Neural cell (in vitro differentiated cells): ENCODE data around the gene SRSF7. TPM values are rescaled to one million over a fixed set of nuclear protein-coding genes. Genes with fewer than 3 reads are reported as not detected.

Source experiments
- H2AFZ ChIP-seq: fragments of 200-600, 300-800 bp; sonication (generic), shearing (Covaris generic); 2 replicates; pipeline ENCODE4 v1.6.0; 2014; ENCODE audit warnings: low read depth, mild to moderate bottlenecking, antibody characterized with exemption, low read length, moderate library complexity
- H3F3A ChIP-seq: fragments of 200-600 bp; shearing (Covaris generic); 2 replicates; pipeline ENCODE4 v1.6.1; 2016; ENCODE audit warnings: mild to moderate bottlenecking, moderate library complexity, mixed read lengths, antibody characterized with exemption, low read length; ENCODE audit not compliant: insufficient read depth, poor library complexity, severe bottlenecking
- H3K27ac ChIP-seq: fragments of 200-600, 300-800 bp; sonication (generic), shearing (Covaris generic); 2 replicates; pipeline ENCODE4 v1.5.1; 2014; ENCODE audit warnings: mild to moderate bottlenecking, low read length, moderate library complexity
- H3K27me3 ChIP-seq: fragments of 300-800, 200-600 bp; sonication (generic), shearing (Covaris generic); 2 replicates; pipeline ENCODE4 v1.6.0; 2014; ENCODE audit warnings: mild to moderate bottlenecking, low read depth, low read length, moderate library complexity; ENCODE audit not compliant: insufficient read depth
- H3K36me3 ChIP-seq: fragments of 300-800, 200-600 bp; sonication (generic), shearing (Covaris generic); 2 replicates; pipeline ENCODE4 v1.5.1; 2014; ENCODE audit warnings: mild to moderate bottlenecking, antibody characterized with exemption, low read length, moderate library complexity; ENCODE audit not compliant: insufficient read depth
- H3K4me2 ChIP-seq: fragments of 300-800, 200-600 bp; sonication (generic), shearing (Covaris generic); 2 replicates; pipeline ENCODE4 v1.6.0; 2014; ENCODE audit warnings: mild to moderate bottlenecking, low read length
- H3K4me3 ChIP-seq: fragments of 300-800, 200-600 bp; sonication (generic), shearing (Covaris generic); 2 replicates; pipeline ENCODE4 v1.5.1; 2014; ENCODE audit warnings: mild to moderate bottlenecking, low read length, moderate library complexity
- H3K79me2 ChIP-seq: fragments of 200-600 bp; shearing (Covaris generic); replicated peaks from 2 replicates; pipeline ENCODE4 v1.6.0; 2014; ENCODE audit warnings: mild to moderate bottlenecking, low read length, moderate library complexity; ENCODE audit not compliant: insufficient read depth
- H3K9ac ChIP-seq: fragments of 300-800, 200-600 bp; sonication (generic), shearing (Covaris generic); 2 replicates; pipeline ENCODE4 v1.6.1; 2016; ENCODE audit warnings: mild to moderate bottlenecking, low read length, mixed read lengths
- H3K9me2 ChIP-seq: fragments of 200-600 bp; shearing (Covaris generic); 2 replicates; pipeline ENCODE4 v1.6.1; 2016; ENCODE audit warnings: mild to moderate bottlenecking, low read length, mixed read lengths; ENCODE audit not compliant: insufficient read depth
- H3K9me3 ChIP-seq: fragments of 200-600, 300-800 bp; sonication (generic), shearing (Covaris generic); 2 replicates; pipeline ENCODE4 v1.6.1; 2016; ENCODE audit warnings: mild to moderate bottlenecking, mixed run types, low read length, moderate library complexity, mixed read lengths
- H4K20me1 ChIP-seq: fragments of 200-600 bp; shearing (Covaris generic); 2 replicates; pipeline ENCODE4 v1.6.1; 2016; ENCODE audit warnings: mild to moderate bottlenecking, mixed run types; ENCODE audit not compliant: insufficient read depth
- EP300 ChIP-seq: fragments of 450-650 bp; conservative IDR thresholded peaks from 2 replicates; pipeline ENCODE4 v1.6.1; 2014; ENCODE audit warnings: antibody characterized with exemption, mild to moderate bottlenecking, moderate library complexity; ENCODE audit not compliant: poor library complexity, severe bottlenecking
- EZH2 ChIP-seq: fragments of 200-600, 300-800 bp; shearing (Covaris generic), sonication (generic); IDR thresholded peaks from 2 replicates; pipeline ENCODE4 v1.6.1; 2014; ENCODE audit warnings: antibody characterized with exemption, low read length, borderline replicate concordance, mild to moderate bottlenecking; ENCODE audit not compliant: insufficient read depth, poor library complexity, severe bottlenecking
- MXI1 ChIP-seq: fragments of 450-650 bp; conservative IDR thresholded peaks from 2 replicates; pipeline ENCODE4 v1.6.1; 2014; ENCODE audit warnings: antibody characterized with exemption, mild to moderate bottlenecking; ENCODE audit not compliant: poor library complexity, severe bottlenecking
- POLR2AphosphoS5 ChIP-seq: IDR thresholded peaks from 2 replicates; pipeline ENCODE4 v1.6.1; 2012
- RAD21 ChIP-seq: fragments of 450-650 bp; conservative IDR thresholded peaks from 2 replicates; pipeline ENCODE4 v1.6.1; 2014; ENCODE audit warnings: antibody characterized with exemption, mild to moderate bottlenecking, moderate library complexity
- SMC3 ChIP-seq: fragments of 450-650 bp; conservative IDR thresholded peaks from 2 replicates; pipeline ENCODE4 v1.6.1; 2014; ENCODE audit warnings: antibody characterized with exemption, mild to moderate bottlenecking, moderate library complexity; ENCODE audit not compliant: poor library complexity
- TAF1 ChIP-seq: IDR thresholded peaks from 2 replicates; pipeline ENCODE4 v1.6.1; 2012; ENCODE audit warnings: low read depth
- polyA plus RNA-seq: library from polyadenylated mRNA; depleted of rRNA; stranded (reverse); fragments of >200 nt; gene quantifications from 2 replicates; pipeline ENCODE4 v1.2.3, GENCODE V29; 2014
- TF ChIP-seq, protein P1 (sequence below): IDR thresholded peaks from 2 replicates; pipeline ENCODE4 v1.6.1; 2012; ENCODE audit warnings: borderline replicate concordance
- TF ChIP-seq, protein P2 (sequence below): fragments of 450-650 bp; IDR thresholded peaks from 2 replicates; pipeline ENCODE4 v1.5.1; 2014; ENCODE audit warnings: antibody characterized with exemption, mild to moderate bottlenecking, moderate library complexity; ENCODE audit not compliant: poor library complexity, severe bottlenecking

Gene SRSF7
- polyA plus RNA-seq, 1 donor from 2014 or later, result 286 TPM

DNA sequence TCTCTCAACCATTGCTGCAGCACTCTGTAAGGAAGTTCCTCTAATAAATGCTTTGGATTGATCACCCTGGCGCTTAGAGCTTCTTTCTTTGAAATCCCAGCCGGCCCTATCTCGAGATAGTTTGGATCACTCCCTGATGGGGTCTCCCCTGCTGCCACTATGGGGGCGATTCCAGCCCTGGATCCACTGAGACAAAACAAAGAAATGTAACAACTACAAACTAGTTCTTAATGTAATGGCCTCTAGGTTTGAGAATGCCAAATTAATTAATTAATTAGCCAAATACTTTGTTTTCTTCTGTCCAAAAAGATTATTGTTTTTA lies 15.2 kb downstream of the SRSF7 start:
- Histone ChIP-seq H3K79me2 (peaks cover 6% of the 10 kb centered on the region), H4K20me1 (no peaks in the 10 kb centered on the region), H3K4me2 (no peak overlapping the region), H3K27ac (no peak overlapping the region), H3K9me2 (no peaks in the 10 kb centered on the region), H3K9me3 (no peaks in the 10 kb centered on the region), H3K27me3 (no peaks in the 10 kb centered on the region), H3F3A (no peaks in the 10 kb centered on the region), H3K4me3 (no peak overlapping the region), H2AFZ (no peak overlapping the region), H3K36me3 (peaks cover 12% of the 10 kb centered on the region), H3K9ac (no peak overlapping the region)
- TF ChIP-seq, protein P1, sequence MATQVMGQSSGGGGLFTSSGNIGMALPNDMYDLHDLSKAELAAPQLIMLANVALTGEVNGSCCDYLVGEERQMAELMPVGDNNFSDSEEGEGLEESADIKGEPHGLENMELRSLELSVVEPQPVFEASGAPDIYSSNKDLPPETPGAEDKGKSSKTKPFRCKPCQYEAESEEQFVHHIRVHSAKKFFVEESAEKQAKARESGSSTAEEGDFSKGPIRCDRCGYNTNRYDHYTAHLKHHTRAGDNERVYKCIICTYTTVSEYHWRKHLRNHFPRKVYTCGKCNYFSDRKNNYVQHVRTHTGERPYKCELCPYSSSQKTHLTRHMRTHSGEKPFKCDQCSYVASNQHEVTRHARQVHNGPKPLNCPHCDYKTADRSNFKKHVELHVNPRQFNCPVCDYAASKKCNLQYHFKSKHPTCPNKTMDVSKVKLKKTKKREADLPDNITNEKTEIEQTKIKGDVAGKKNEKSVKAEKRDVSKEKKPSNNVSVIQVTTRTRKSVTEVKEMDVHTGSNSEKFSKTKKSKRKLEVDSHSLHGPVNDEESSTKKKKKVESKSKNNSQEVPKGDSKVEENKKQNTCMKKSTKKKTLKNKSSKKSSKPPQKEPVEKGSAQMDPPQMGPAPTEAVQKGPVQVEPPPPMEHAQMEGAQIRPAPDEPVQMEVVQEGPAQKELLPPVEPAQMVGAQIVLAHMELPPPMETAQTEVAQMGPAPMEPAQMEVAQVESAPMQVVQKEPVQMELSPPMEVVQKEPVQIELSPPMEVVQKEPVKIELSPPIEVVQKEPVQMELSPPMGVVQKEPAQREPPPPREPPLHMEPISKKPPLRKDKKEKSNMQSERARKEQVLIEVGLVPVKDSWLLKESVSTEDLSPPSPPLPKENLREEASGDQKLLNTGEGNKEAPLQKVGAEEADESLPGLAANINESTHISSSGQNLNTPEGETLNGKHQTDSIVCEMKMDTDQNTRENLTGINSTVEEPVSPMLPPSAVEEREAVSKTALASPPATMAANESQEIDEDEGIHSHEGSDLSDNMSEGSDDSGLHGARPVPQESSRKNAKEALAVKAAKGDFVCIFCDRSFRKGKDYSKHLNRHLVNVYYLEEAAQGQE, result no peak
- no peak for TF ChIP-seq EZH2
- TF ChIP-seq POLR2AphosphoS5, result no peak
- no peak for TF ChIP-seq TAF1
- no peak for TF ChIP-seq EP300
- TF ChIP-seq RAD21, result no peak
- no peak for TF ChIP-seq SMC3

DNA sequence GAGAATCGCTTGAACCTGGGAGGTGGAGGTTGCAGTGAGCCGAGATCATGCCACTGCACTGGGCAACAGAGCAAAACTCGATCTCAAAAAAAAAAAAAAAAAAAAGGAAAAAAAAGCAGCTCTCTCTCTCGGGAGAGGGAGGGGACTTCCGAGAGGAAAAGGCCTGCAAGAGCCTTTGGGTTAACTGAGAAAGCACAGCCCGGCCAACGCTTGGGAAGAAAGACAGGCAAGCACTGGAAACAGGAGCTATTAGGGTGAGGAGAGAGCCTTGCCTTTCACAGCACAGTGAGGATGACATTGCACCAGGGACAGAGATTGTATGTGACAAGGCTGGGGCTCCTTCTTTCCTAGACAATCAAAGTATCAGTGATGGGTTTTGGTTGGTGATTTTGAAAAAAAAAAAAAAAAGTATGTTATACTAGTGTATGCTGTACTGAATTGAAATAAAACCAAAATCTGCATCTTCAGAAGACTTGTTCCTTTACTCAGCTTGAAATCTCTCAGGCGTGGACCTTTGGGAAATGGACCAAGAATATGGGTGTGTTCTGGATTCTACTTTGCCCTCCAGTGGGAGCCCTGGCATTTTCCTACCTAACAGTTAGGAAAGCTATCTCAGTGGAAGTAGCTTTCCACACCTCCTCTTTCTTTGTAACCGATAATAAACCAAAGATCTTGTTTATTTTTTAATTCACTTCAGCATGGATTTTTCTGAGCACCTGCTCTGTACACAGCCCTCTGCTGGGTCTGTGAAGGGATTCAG lies 16.7 kb downstream of the SRSF7 start:
- Histone ChIP-seq H3K4me2 (no peak overlapping the region), H3K27ac (no peak overlapping the region), H3K36me3 (peaks cover 12% of the 10 kb centered on the region), H3K4me3 (no peak overlapping the region), H3F3A (no peaks in the 10 kb centered on the region), H2AFZ (no peak overlapping the region), H3K9me2 (no peaks in the 10 kb centered on the region), H3K9ac (no peak overlapping the region), H4K20me1 (no peaks in the 10 kb centered on the region), H3K27me3 (no peaks in the 10 kb centered on the region), H3K79me2 (peaks cover 2% of the 10 kb centered on the region), H3K9me3 (no peaks in the 10 kb centered on the region)
- TF ChIP-seq TAF1 (no peak), EZH2 (no peak), POLR2AphosphoS5 (no peak), EP300 (no peak), SMC3 (no peak), MXI1 (no peak), RAD21 (no peak)
- TF ChIP-seq, protein P2, sequence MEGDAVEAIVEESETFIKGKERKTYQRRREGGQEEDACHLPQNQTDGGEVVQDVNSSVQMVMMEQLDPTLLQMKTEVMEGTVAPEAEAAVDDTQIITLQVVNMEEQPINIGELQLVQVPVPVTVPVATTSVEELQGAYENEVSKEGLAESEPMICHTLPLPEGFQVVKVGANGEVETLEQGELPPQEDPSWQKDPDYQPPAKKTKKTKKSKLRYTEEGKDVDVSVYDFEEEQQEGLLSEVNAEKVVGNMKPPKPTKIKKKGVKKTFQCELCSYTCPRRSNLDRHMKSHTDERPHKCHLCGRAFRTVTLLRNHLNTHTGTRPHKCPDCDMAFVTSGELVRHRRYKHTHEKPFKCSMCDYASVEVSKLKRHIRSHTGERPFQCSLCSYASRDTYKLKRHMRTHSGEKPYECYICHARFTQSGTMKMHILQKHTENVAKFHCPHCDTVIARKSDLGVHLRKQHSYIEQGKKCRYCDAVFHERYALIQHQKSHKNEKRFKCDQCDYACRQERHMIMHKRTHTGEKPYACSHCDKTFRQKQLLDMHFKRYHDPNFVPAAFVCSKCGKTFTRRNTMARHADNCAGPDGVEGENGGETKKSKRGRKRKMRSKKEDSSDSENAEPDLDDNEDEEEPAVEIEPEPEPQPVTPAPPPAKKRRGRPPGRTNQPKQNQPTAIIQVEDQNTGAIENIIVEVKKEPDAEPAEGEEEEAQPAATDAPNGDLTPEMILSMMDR, result no peak
- TF ChIP-seq, protein P1, result no peak
